K562 (cell line): ENCODE data around the gene NEDD4. TPM values are rescaled to one million over a fixed set of nuclear protein-coding genes. Genes with fewer than 3 reads are reported as not detected.

ENCODE experiments used
- ATAC-seq: fragments of 200-7000 bp; cut with Tn5 transposase; 3 replicates; pipeline ENCODE4 v1.9.1; 2020; ENCODE audit warnings: moderate library complexity
- BruUV-seq: library from RNA; stranded (reverse); fragments of 400-500 nt; replicated peaks from 2 replicates; lab custom pipeline; 2021; lab: Mats Ljungman, UMichigan
- CTCF ChIA-PET: fragments of 300-600 bp; formaldehyde crosslinking; extraction: SDS; loops from one replicate; lab custom pipeline; 2021; ENCODE audit warnings: low intra/inter-chr PET ratio; lab: Yijun Ruan, JAX
- POLR2A ChIA-PET: fragments of 300-600, 350-650 bp; sonication (Branson Sonifier 250); formaldehyde crosslinking; extraction: SDS; loops from one replicate; lab custom pipeline; 2021; ENCODE audit warnings: antibody characterized with exemption, inconsistent platforms; lab: Yijun Ruan, JAX
- DNase-seq, 4 experiments: peaks; one replicate each; pipeline versions ENCODE4 v3.0.0 to v3.0.0-alpha.2; 2011 to 2018; ENCODE audit warnings: low spot score in 3 of 4, mixed read lengths in 3 of 4; ENCODE audit errors: extremely low read depth in 1 of 4
- FAIRE-seq: peaks from 2 replicates; lab custom pipeline; 2011; peaks lifted over from hg19 to GRCh38; lab: Jason Lieb, UNC
- H2AFZ ChIP-seq: 2 replicates; pipeline ENCODE4 v1.6.0; 2011; ENCODE audit warnings: low read depth, low read length, control low read depth, inconsistent platforms
- H3K27ac ChIP-seq: fragments of 200-600 bp; 3 replicates; pipeline ENCODE4 v1.8.0; 2011; ENCODE audit warnings: low read depth, mild to moderate bottlenecking, control low read depth, inconsistent platforms, low read length, moderate library complexity, mixed read lengths; ENCODE audit errors: extremely low read depth
- H3K27me3 ChIP-seq, 2 experiments: fragments of 300-600 bp in 1 of 2; 2 replicates in 1 of 2; 3 replicates in 1 of 2; pipeline versions ENCODE4 v1.6.0 to v1.8.0; 2011; ENCODE audit warnings: inconsistent platforms in 2 of 2, low read length in 2 of 2, mild to moderate bottlenecking in 1 of 2, mixed read lengths in 1 of 2, moderate library complexity in 1 of 2; ENCODE audit not compliant: control insufficient read depth in 2 of 2, insufficient read depth in 2 of 2
- H3K36me3 ChIP-seq: fragments of 300-600 bp; 3 replicates; pipeline ENCODE4 v1.8.0; 2011; ENCODE audit warnings: mild to moderate bottlenecking, low read length, inconsistent platforms; ENCODE audit not compliant: control insufficient read depth, insufficient read depth
- H3K4me1 ChIP-seq, 2 experiments: fragments of 200-600 bp in 1 of 2; replicated peaks in 1 of 2; 2 replicates in 1 of 2; 3 replicates in 1 of 2; pipeline versions ENCODE4 v1.5.1 to v1.8.0; 2011; ENCODE audit warnings: inconsistent platforms in 2 of 2, low read length in 2 of 2, mild to moderate bottlenecking in 1 of 2, mixed read lengths in 1 of 2, moderate library complexity in 1 of 2; ENCODE audit not compliant: control insufficient read depth in 2 of 2, insufficient read depth in 2 of 2
- H3K4me2 ChIP-seq: 2 replicates; pipeline ENCODE4 v1.6.1; 2011; ENCODE audit warnings: low read length, control low read depth, inconsistent platforms, mixed read lengths; ENCODE audit not compliant: insufficient read depth
- H3K4me3 ChIP-seq: fragments of 200-600 bp; sonication (generic), shearing (Covaris generic); 2 replicates; pipeline ENCODE4 v1.5.1; 2016; ENCODE audit warnings: control low read depth, inconsistent platforms
- H3K79me2 ChIP-seq: fragments of 200-600 bp; 3 replicates; pipeline ENCODE4 v1.8.0; 2011; ENCODE audit warnings: low read length, inconsistent platforms; ENCODE audit not compliant: control insufficient read depth, insufficient read depth
- H3K9ac ChIP-seq, 2 experiments: 2 replicates each; pipeline versions ENCODE4 v1.6.0 to v1.6.1; 2011; ENCODE audit warnings: low read depth in 2 of 2, low read length in 2 of 2, control low read depth in 1 of 2, inconsistent platforms in 1 of 2, mild to moderate bottlenecking in 1 of 2, mixed read lengths in 1 of 2; ENCODE audit not compliant: insufficient read depth in 1 of 2
- H3K9me1 ChIP-seq: one replicate; pipeline ENCODE4 v1.6.0; 2011; ENCODE audit warnings: inconsistent platforms, mild to moderate bottlenecking, low read length, moderate library complexity; ENCODE audit not compliant: control insufficient read depth, insufficient read depth
- H3K9me3 ChIP-seq: replicated peaks from 2 replicates; pipeline ENCODE4 v1.5.1; 2011; ENCODE audit warnings: low read depth, low read length, inconsistent platforms; ENCODE audit not compliant: control insufficient read depth, insufficient read depth
- H4K20me1 ChIP-seq: replicated peaks from 2 replicates; pipeline ENCODE4 v1.6.1; 2011; ENCODE audit warnings: low read length, inconsistent platforms, mixed read lengths; ENCODE audit not compliant: control insufficient read depth, insufficient read depth
- BCL6 ChIP-seq: fragments of 250-450 bp; sonication (Bioruptor Pico); IDR thresholded peaks from 2 replicates; pipeline ENCODE4 v1.4.0; 2020
- GTF2A2 ChIP-seq: IDR thresholded peaks from 2 replicates; pipeline ENCODE4 v1.6.1; 2016; ENCODE audit warnings: mild to moderate bottlenecking, missing genetic modification characterization, missing compliant biosample characterization
- HLTF ChIP-seq: fragments of 450-650 bp; IDR thresholded peaks from 2 replicates; pipeline ENCODE4 v1.6.1; 2016
- HNRNPLL ChIP-seq: fragments of 200-400 bp; formaldehyde crosslinking; IDR thresholded peaks from 2 replicates; pipeline ENCODE4 v1.6.1; 2017; ENCODE audit warnings: low read length, low read depth, mild to moderate bottlenecking; ENCODE audit not compliant: poor library complexity, severe bottlenecking
- KLF6 ChIP-seq: fragments of 250-450 bp; sonication (Bioruptor Pico); IDR thresholded peaks from 2 replicates; pipeline ENCODE4 v1.4.0; 2020; ENCODE audit warnings: mild to moderate bottlenecking, moderate library complexity, borderline replicate concordance
- NFXL1 ChIP-seq: fragments of 450-650 bp; formaldehyde crosslinking; IDR thresholded peaks from 2 replicates; pipeline ENCODE4 v1.4.0; 2021; ENCODE audit warnings: mild to moderate bottlenecking
- NR2C2 ChIP-seq, 2 experiments: fragments of 200-800 bp in 1 of 2; sonication (Bioruptor generic) in 1 of 2; sonication (generic) in 1 of 2; formaldehyde crosslinking in 1 of 2; IDR thresholded peaks; 2 replicates each; pipeline versions ENCODE4 v1.6.1 to v1.8.0; 2016 to 2022; ENCODE audit warnings: mild to moderate bottlenecking in 1 of 2, missing compliant biosample characterization in 1 of 2, missing genetic modification characterization in 1 of 2, missing genetic modification reagents in 1 of 2
- SAP30 ChIP-seq: fragments of 200-600 bp; sonication (generic); IDR thresholded peaks from 2 replicates; pipeline ENCODE4 v1.6.1; 2012; ENCODE audit warnings: borderline replicate concordance, low read depth, mild to moderate bottlenecking, moderate library complexity, low read length, control low read depth, inconsistent platforms; ENCODE audit not compliant: insufficient read depth, poor library complexity, severe bottlenecking
- SRSF7 ChIP-seq: fragments of 200-400 bp; formaldehyde crosslinking; optimal IDR thresholded peaks from 2 replicates; pipeline ENCODE3; 2017; ENCODE audit warnings: mild to moderate bottlenecking, low read depth, low read length
- TAL1 ChIP-seq: fragments of 450-650 bp; IDR thresholded peaks from 2 replicates; pipeline ENCODE4 v1.6.1; 2016; ENCODE audit warnings: mild to moderate bottlenecking
- TBP ChIP-seq: optimal IDR thresholded peaks from 2 replicates; pipeline ENCODE3; 2011; ENCODE audit warnings: low read depth, low read length, improper control_type of control experiment
- WGBS: fragments of 100-300 bp; shearing (Covaris generic); methylation state at CpG from one replicate; pipeline ENCODE4 v1.1.6; 2016; ENCODE audit warnings: low coverage, mixed read lengths; ENCODE audit not compliant: insufficient coverage; ENCODE audit errors: missing lambda C conversion rate; 5-methylcytosine and 5-hydroxymethylcytosine counted together
- in situ Hi-C: fragments of 300-500 bp; cut with MboI; formaldehyde crosslinking; loops from 4 replicates; pipeline ENCODE4 v1.15.0; 2018; ENCODE audit warnings: inconsistent platforms, mixed read lengths
- intact Hi-C: fragments of 100-400 bp; cut with micrococcal nuclease; formaldehyde crosslinking; loops from 2 replicates; pipeline ENCODE4 v1.14.2; 2022
- polyA plus RNA-seq, 8 experiments: library from polyadenylated mRNA; depleted of rRNA in 4 of 8; stranded (reverse) in 5 of 8; unstranded in 3 of 8; fragments of >200 nt; fragmentation: Nextera tagmentation in 2 of 8; fragmentation: Illumina TruSeq in 1 of 8; extraction: Ambion mirVana in 2 of 8; extraction: Trizol in 1 of 8; gene quantifications; 2 replicates each; pipeline versions ENCODE4 v1.2.1 to v1.2.3, GENCODE V29; 2011 to 2014; ENCODE audit warnings: inconsistent platforms in 1 of 8, missing spikeins in 1 of 8
- total RNA-seq, 7 experiments: library from RNA; depleted of rRNA in 6 of 7; stranded (reverse); fragments of >200 nt in 6 of 7; fragmentation: Illumina TruSeq in 2 of 7; extraction: Trizol in 2 of 7; gene quantifications; 2 replicates each; pipeline versions ENCODE4 v1.2.1 to v1.2.3, GENCODE V29; 2011 to 2021; ENCODE audit warnings: low replicate concordance in 1 of 7
- TF ChIP-seq, protein P1 (sequence below): fragments of 150-350 bp; IDR thresholded peaks from 2 replicates; pipeline ENCODE4 v1.6.1; 2014; ENCODE audit warnings: low read depth, mild to moderate bottlenecking, low read length, borderline replicate concordance
- TF ChIP-seq, protein P2 (sequence below): fragments of 200-800 bp; sonication (Bioruptor generic); IDR thresholded peaks from 2 replicates; pipeline ENCODE4 v1.6.1; 2017; ENCODE audit warnings: missing genetic modification characterization, missing compliant biosample characterization
- TF ChIP-seq, protein P3 (sequence below): sonication (generic); formaldehyde crosslinking; IDR thresholded peaks from 2 replicates; pipeline ENCODE4 v1.9.0; 2022; ENCODE audit warnings: mild to moderate bottlenecking, missing genetic modification reagents
- TF ChIP-seq, protein P4 (sequence below): fragments of 250-450 bp; sonication (Bioruptor Pico); IDR thresholded peaks from 2 replicates; pipeline ENCODE4 v1.8.0; 2022; ENCODE audit warnings: inconsistent platforms, mild to moderate bottlenecking, moderate library complexity, borderline replicate concordance

Gene NEDD4
- total and polyA plus RNA-seq, 9 of the 15 experiments (the other 6 are each of a cell fraction or from before 2014, with no cell fraction given), result 7.2 to 23.7 (median 17.3) TPM

DNA sequence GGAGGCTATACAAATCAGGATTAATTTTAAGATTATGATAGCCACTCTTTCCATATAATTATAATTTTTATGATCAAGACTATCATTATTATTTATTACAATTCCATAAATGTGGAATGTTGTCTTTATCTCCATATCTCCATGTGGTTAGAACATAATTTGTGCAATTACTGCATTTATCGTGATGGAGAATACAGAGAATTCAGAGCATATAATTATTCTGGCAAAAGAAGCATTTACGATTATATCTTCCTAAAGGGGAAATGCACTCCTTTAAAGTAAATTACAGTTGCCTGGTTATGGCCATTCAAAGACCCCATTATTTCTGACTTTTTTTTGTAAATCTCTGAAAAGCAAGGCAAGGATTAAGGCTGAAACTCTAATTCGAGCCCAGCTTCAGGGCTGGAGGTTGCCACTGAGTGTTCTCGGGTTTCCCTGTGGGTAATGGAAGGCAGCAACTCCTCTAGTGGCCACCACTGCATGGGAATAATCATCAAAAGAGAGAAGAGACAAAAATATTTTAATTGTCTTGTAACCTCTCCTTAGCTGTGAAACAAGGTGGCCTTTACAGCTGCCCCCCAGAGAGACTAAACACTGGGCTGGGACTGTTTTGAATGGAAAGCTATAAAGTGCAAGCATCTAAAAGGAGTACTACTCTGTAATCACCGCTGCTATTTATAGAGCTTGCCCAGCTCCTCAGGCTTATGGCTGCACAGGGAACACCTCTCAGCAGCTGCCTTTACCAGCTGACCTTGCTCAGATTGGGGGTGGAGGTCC, 190.6 kb downstream of the NEDD4 start:
- CTCF ChIA-PET, result no interaction called here
- TF ChIP-seq TAL1 (no peak), NFXL1 (CRISPR knock-in tag) (no peak), NR2C2 (CRISPR knock-in tag; IDR thresholded peaks at IDR 0.05) (no peak), NR2C2 (tag; IDR thresholded peaks at IDR 0.05) (no peak), HLTF (no peak), HNRNPLL (no peak), SAP30 (no peak), BCL6 (CRISPR knock-in tag) (no peak), KLF6 (CRISPR knock-in tag) (no peak), TBP (no peak), SRSF7 (no peak), GTF2A2 (tag) (no peak)
- TF ChIP-seq, protein P1, sequence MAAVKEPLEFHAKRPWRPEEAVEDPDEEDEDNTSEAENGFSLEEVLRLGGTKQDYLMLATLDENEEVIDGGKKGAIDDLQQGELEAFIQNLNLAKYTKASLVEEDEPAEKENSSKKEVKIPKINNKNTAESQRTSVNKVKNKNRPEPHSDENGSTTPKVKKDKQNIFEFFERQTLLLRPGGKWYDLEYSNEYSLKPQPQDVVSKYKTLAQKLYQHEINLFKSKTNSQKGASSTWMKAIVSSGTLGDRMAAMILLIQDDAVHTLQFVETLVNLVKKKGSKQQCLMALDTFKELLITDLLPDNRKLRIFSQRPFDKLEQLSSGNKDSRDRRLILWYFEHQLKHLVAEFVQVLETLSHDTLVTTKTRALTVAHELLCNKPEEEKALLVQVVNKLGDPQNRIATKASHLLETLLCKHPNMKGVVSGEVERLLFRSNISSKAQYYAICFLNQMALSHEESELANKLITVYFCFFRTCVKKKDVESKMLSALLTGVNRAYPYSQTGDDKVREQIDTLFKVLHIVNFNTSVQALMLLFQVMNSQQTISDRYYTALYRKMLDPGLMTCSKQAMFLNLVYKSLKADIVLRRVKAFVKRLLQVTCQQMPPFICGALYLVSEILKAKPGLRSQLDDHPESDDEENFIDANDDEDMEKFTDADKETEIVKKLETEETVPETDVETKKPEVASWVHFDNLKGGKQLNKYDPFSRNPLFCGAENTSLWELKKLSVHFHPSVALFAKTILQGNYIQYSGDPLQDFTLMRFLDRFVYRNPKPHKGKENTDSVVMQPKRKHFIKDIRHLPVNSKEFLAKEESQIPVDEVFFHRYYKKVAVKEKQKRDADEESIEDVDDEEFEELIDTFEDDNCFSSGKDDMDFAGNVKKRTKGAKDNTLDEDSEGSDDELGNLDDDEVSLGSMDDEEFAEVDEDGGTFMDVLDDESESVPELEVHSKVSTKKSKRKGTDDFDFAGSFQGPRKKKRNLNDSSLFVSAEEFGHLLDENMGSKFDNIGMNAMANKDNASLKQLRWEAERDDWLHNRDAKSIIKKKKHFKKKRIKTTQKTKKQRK, result no peak
- TF ChIP-seq, protein P2, sequence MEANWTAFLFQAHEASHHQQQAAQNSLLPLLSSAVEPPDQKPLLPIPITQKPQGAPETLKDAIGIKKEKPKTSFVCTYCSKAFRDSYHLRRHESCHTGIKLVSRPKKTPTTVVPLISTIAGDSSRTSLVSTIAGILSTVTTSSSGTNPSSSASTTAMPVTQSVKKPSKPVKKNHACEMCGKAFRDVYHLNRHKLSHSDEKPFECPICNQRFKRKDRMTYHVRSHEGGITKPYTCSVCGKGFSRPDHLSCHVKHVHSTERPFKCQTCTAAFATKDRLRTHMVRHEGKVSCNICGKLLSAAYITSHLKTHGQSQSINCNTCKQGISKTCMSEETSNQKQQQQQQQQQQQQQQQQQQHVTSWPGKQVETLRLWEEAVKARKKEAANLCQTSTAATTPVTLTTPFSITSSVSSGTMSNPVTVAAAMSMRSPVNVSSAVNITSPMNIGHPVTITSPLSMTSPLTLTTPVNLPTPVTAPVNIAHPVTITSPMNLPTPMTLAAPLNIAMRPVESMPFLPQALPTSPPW (CRISPR knock-in tag), result no peak
- TF ChIP-seq, protein P3, sequence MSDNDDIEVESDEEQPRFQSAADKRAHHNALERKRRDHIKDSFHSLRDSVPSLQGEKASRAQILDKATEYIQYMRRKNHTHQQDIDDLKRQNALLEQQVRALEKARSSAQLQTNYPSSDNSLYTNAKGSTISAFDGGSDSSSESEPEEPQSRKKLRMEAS (CRISPR knock-in tag), result no peak
- TF ChIP-seq, protein P4, sequence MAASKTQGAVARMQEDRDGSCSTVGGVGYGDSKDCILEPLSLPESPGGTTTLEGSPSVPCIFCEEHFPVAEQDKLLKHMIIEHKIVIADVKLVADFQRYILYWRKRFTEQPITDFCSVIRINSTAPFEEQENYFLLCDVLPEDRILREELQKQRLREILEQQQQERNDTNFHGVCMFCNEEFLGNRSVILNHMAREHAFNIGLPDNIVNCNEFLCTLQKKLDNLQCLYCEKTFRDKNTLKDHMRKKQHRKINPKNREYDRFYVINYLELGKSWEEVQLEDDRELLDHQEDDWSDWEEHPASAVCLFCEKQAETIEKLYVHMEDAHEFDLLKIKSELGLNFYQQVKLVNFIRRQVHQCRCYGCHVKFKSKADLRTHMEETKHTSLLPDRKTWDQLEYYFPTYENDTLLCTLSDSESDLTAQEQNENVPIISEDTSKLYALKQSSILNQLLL (CRISPR knock-in tag), result no peak

More for the DNA sequence above, 190.6 kb downstream of the NEDD4 start:
- H3K4me1 ChIP-seq, result no peaks in the 10 kb centered on the region
- H3K4me3 ChIP-seq, result no peak overlapping the region
- DNase-seq, result no peak
- H3K36me3 ChIP-seq, result no peaks in the 10 kb centered on the region
- ATAC-seq, result no peak
- no peak overlapping the region for H2AFZ ChIP-seq
- POLR2A ChIA-PET, result interaction anchor here (0.9 to 1.2 kb wide), 2 partner anchors 10 to 14 kb away, joined by 3 read pairs; no protein-coding TSS in a partner anchor
- H3K79me2 ChIP-seq, result no peaks in the 10 kb centered on the region
- H3K9ac ChIP-seq, result no peak overlapping the region
- in situ Hi-C loops, result no loop called here
- H3K27ac ChIP-seq, result no peak overlapping the region
- H3K4me2 ChIP-seq, result no peak overlapping the region
- intact Hi-C loops, result no loop called here
- no peaks in the 10 kb centered on the region for H4K20me1 ChIP-seq
- no peaks in the 10 kb centered on the region; a peak in 2 of 5 replicates for H3K27me3 ChIP-seq
- H3K9me1 ChIP-seq, result no peaks in the 10 kb centered on the region
- no TSS peak for BruUV-seq
- no peaks in the 10 kb centered on the region for H3K9me3 ChIP-seq
- WGBS, result 2% methylated on average over 5 of the region's 5 CpGs
- no peak for FAIRE-seq
